ENCODE data around the gene JMJD8. TPM values are rescaled to one million over a fixed set of nuclear protein-coding genes. Genes with fewer than 3 reads are reported as not detected.

Gene JMJD8
- total RNA-seq, 4 donors from 2014 or later = 40.0 to 261 (median 58.6) TPM

GRCh38 chr16:723695-724094 lies 39.6 kb upstream of the JMJD8 start:
- 77 to 100% methylated on average over 1 to 5 of the region's 9 CpGs for WGBS, 2 donors (ENCODE audit: low coverage in 1 of 2)
- Histone ChIP-seq H3K36me3 (no peaks in the 10 kb centered on the region), H3K9me3 (no peaks in the 10 kb centered on the region), H3K4me3 (no peak overlapping the region), H3K27me3 (peaks cover 45% of the 10 kb centered on the region), H3K4me1 (peaks cover 38 to 57% (median 52%) of the 10 kb centered on the region in 4 donors), H3K27ac (no peak overlapping the region)
- intact Hi-C loops (cut with DNase I; ENCODE audit: low total_unique reads) (no loop called here), in situ Hi-C loops (cut with MboI; ENCODE audit: low pct_ligation_motif_present in 1 of 4, low pct_unique_long_range_greater_than_20kb in 1 of 4, low sequenced_read_pairs in 3 of 4) (no loop called here)
- TF ChIP-seq EP300 (IDR thresholded peaks at IDR 0.05; ENCODE audit: low read depth) (no peak), POLR2AphosphoS5 (IDR thresholded peaks at IDR 0.05) (no peak), POLR2A (IDR thresholded peaks at IDR 0.05) (no peak), CTCF (IDR thresholded peaks at IDR 0.05) (no peak)
- no peak for DNase-seq

DNA sequence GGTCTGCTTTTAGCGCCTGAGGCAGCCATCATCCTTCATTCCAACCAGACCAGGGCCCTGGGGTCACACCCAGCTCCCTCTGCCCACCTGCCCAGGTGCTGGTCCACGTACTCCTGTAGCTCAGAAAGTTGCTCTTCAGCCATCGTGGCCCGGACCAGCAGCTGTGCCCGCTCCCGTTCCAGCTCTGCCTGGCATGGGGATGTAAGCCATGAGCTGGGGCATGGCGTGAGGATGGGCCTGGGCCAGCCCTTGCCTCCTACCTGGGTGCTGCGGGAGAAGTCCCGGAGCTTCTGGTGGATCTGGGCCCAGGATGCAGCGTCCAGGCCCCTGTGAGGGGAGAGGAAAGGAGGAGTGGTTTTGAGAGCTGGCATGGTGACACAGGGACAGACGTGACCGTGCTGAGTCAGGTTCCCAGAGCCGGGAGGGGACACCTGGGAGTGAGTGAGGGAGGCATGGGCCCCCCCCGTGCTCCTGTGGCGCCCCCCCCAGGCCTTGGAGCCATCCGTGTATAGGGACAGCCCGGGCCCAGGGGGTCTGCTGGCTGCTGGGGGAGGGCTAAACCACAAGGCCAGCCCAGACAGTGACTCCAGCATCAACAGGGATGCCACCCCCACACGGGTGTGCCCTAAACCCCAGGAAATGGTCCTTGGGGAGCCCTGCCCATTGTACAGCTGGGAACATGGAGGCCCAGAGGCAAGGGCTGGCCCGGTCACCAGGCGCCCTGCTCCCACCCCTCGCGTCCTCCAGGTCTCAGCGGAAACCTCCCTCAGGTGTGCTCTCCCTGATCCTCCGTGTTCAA lies 38.9 kb upstream of the JMJD8 start:
- WGBS, 2 donors (ENCODE audit: low coverage in 1 of 2) = 88% methylated on average over 24 of the region's 24 CpGs; no CpG with 5 or more reads in 1 of the 2 donors
- intact Hi-C loops (cut with DNase I; ENCODE audit: low total_unique reads) (no loop called here), in situ Hi-C loops (cut with MboI; ENCODE audit: low pct_ligation_motif_present in 1 of 4, low pct_unique_long_range_greater_than_20kb in 1 of 4, low sequenced_read_pairs in 3 of 4) (no loop called here)
- H3K4me1 ChIP-seq = peaks cover 35 to 57% (median 52%) of the 10 kb centered on the region in 4 donors
- DNase-seq = no peak
- TF ChIP-seq CTCF (IDR thresholded peaks at IDR 0.05) = no peak
- TF ChIP-seq POLR2A (IDR thresholded peaks at IDR 0.05) = no peak
- no peak for TF ChIP-seq POLR2AphosphoS5 (IDR thresholded peaks at IDR 0.05)
- TF ChIP-seq EP300 (IDR thresholded peaks at IDR 0.05; ENCODE audit: low read depth) = no peak
- no peak overlapping the region for H3K27ac ChIP-seq
- H3K9me3 ChIP-seq = no peaks in the 10 kb centered on the region
- H3K36me3 ChIP-seq = no peaks in the 10 kb centered on the region
- H3K4me3 ChIP-seq = no peak overlapping the region
- H3K27me3 ChIP-seq = peaks cover 38% of the 10 kb centered on the region

GRCh38 chr16:721765-722540 lies 37.8 kb upstream of the JMJD8 start:
- in situ Hi-C loops (cut with MboI; ENCODE audit: low pct_ligation_motif_present in 1 of 4, low pct_unique_long_range_greater_than_20kb in 1 of 4, low sequenced_read_pairs in 3 of 4) (no loop called here), intact Hi-C loops (cut with DNase I; ENCODE audit: low total_unique reads) (no loop called here)
- Histone ChIP-seq H3K4me3 (peak overlapping the region in 3 of 4 donors; percentile 64 to 83 (median 72)), H3K4me1 (peaks cover 26 to 47% (median 43%) of the 10 kb centered on the region in 4 donors), H3K27ac (peak overlapping the region; percentile 90 to 94 (median 93)), H3K36me3 (no peaks in the 10 kb centered on the region), H3K9me3 (no peaks in the 10 kb centered on the region), H3K27me3 (peaks cover 30% of the 10 kb centered on the region)
- no peak for DNase-seq
- TF ChIP-seq CTCF (IDR thresholded peaks at IDR 0.05) (no peak), EP300 (IDR thresholded peaks at IDR 0.05; ENCODE audit: low read depth) (no peak), POLR2A (IDR thresholded peaks at IDR 0.05) (no peak), POLR2AphosphoS5 (IDR thresholded peaks at IDR 0.05) (no peak)
- 87% methylated on average over 39 of the region's 51 CpGs; no CpG with 5 or more reads in 1 of the 2 donors for WGBS, 2 donors (ENCODE audit: low coverage in 1 of 2)

Measured in transverse colon (tissue), 4 donors.